Astrocyte (in vitro differentiated cells and primary cell): ENCODE data around the gene FLRT2. TPM values are rescaled to one million over a fixed set of nuclear protein-coding genes. Genes with fewer than 3 reads are reported as not detected.
A peak's percentile ranks its signal among the peaks of the same experiment; 100 is the strongest.

Experiments used
- DNase-seq: peaks from one replicate; pipeline ENCODE4 v3.0.0-alpha.2; 2010; ENCODE audit warnings: low read depth
- FAIRE-seq: peaks from 2 replicates; lab custom pipeline; 2011; peaks lifted over from hg19 to GRCh38; lab: Jason Lieb, UNC
- H2AFZ ChIP-seq: 2 replicates; pipeline ENCODE4 v1.6.0; 2012; ENCODE audit warnings: low read depth, low read length, inconsistent platforms
- H3K27ac ChIP-seq: 2 replicates; pipeline ENCODE4 v1.5.1; 2011; ENCODE audit warnings: low read depth, low read length, inconsistent platforms
- H3K27me3 ChIP-seq: 2 replicates; pipeline ENCODE4 v1.6.0; 2011; ENCODE audit warnings: low read length, inconsistent platforms; ENCODE audit not compliant: insufficient read depth
- H3K36me3 ChIP-seq: 2 replicates; pipeline ENCODE4 v1.5.1; 2011; ENCODE audit warnings: low read length, inconsistent platforms; ENCODE audit not compliant: insufficient read depth
- H3K4me1 ChIP-seq: 2 replicates; pipeline ENCODE4 v1.5.1; 2011; ENCODE audit warnings: low read length, inconsistent platforms; ENCODE audit not compliant: insufficient read depth
- H3K4me2 ChIP-seq: 2 replicates; pipeline ENCODE4 v1.6.0; 2012; ENCODE audit warnings: low read length, inconsistent platforms
- H3K4me3 ChIP-seq: 2 replicates; pipeline ENCODE4 v1.5.1; 2011; ENCODE audit warnings: low read depth, mild to moderate bottlenecking, low read length, inconsistent platforms; ENCODE audit not compliant: insufficient read depth
- H3K79me2 ChIP-seq: 2 replicates; pipeline ENCODE4 v1.6.0; 2012; ENCODE audit warnings: mild to moderate bottlenecking, low read length, inconsistent platforms; ENCODE audit not compliant: insufficient read depth
- H3K9ac ChIP-seq: 2 replicates; pipeline ENCODE4 v1.6.0; 2012; ENCODE audit warnings: mild to moderate bottlenecking, low read length, inconsistent platforms
- H3K9me3 ChIP-seq: 2 replicates; pipeline ENCODE4 v1.5.1; 2012; ENCODE audit warnings: low read depth, mild to moderate bottlenecking, low read length, inconsistent platforms; ENCODE audit not compliant: insufficient read depth
- H4K20me1 ChIP-seq: 2 replicates; pipeline ENCODE4 v1.6.0; 2012; ENCODE audit warnings: low read length, inconsistent platforms; ENCODE audit not compliant: insufficient read depth
- H3K27ac Mint-ChIP-seq: one replicate; pipeline ENCODE4 v1.8.0; 2021; ENCODE audit warnings: mild to moderate bottlenecking, mixed read lengths; ENCODE audit not compliant: unreplicated experiment
- H3K27me3 Mint-ChIP-seq: one replicate; pipeline ENCODE4 v1.8.0; 2021; ENCODE audit warnings: low read depth, mixed read lengths; ENCODE audit not compliant: unreplicated experiment
- H3K36me3 Mint-ChIP-seq: one replicate; pipeline ENCODE4 v1.8.0; 2021; ENCODE audit warnings: low read depth, mixed read lengths; ENCODE audit not compliant: unreplicated experiment
- H3K4me1 Mint-ChIP-seq: one replicate; pipeline ENCODE4 v1.8.0; 2021; ENCODE audit warnings: low read depth, mixed read lengths; ENCODE audit not compliant: unreplicated experiment
- H3K4me3 Mint-ChIP-seq: one replicate; pipeline ENCODE4 v1.8.0; 2021; ENCODE audit warnings: mild to moderate bottlenecking, moderate library complexity, mixed read lengths; ENCODE audit not compliant: unreplicated experiment
- H3K9me3 Mint-ChIP-seq: one replicate; pipeline ENCODE4 v1.8.0; 2021; ENCODE audit warnings: mild to moderate bottlenecking, mixed read lengths; ENCODE audit not compliant: unreplicated experiment
- EZH2 ChIP-seq: IDR thresholded peaks from 2 replicates; pipeline ENCODE4 v1.6.1; 2012; ENCODE audit warnings: mild to moderate bottlenecking, low read length, inconsistent platforms; ENCODE audit not compliant: insufficient read depth
- total RNA-seq: library from RNA; stranded (reverse); gene quantifications from 2 replicates; pipeline ENCODE4 v1.2.1, GENCODE V29; 2021
- TF ChIP-seq, protein P1 (sequence below): IDR thresholded peaks from 2 replicates; pipeline ENCODE4 v1.5.1; 2011; ENCODE audit warnings: low read depth, mild to moderate bottlenecking, inconsistent platforms, low read length, moderate library complexity; ENCODE audit not compliant: insufficient read depth

The FLRT2 gene
- total RNA-seq, 1 donor from 2014 or later: 227 TPM

- Mint-ChIP-seq H3K4me3 (no peak overlapping the region), H3K27ac (no peak overlapping the region), H3K9me3 (no peaks in the 10 kb centered on the region), H3K4me1 (peaks cover 10% of the 10 kb centered on the region), H3K36me3 (no peaks in the 10 kb centered on the region), H3K27me3 (no peaks in the 10 kb centered on the region)
- Histone ChIP-seq H3K27me3 (no peaks in the 10 kb centered on the region), H3K4me3 (no peak overlapping the region), H2AFZ (no peak overlapping the region), H4K20me1 (no peaks in the 10 kb centered on the region), H3K4me2 (no peak overlapping the region), H3K79me2 (no peaks in the 10 kb centered on the region), H3K9me3 (no peaks in the 10 kb centered on the region), H3K4me1 (peaks cover 6% of the 10 kb centered on the region), H3K36me3 (no peaks in the 10 kb centered on the region), H3K9ac (no peak overlapping the region), H3K27ac (no peak overlapping the region)
- peak; percentile 13 for FAIRE-seq
- TF ChIP-seq EZH2: no peak
- TF ChIP-seq, protein P1, sequence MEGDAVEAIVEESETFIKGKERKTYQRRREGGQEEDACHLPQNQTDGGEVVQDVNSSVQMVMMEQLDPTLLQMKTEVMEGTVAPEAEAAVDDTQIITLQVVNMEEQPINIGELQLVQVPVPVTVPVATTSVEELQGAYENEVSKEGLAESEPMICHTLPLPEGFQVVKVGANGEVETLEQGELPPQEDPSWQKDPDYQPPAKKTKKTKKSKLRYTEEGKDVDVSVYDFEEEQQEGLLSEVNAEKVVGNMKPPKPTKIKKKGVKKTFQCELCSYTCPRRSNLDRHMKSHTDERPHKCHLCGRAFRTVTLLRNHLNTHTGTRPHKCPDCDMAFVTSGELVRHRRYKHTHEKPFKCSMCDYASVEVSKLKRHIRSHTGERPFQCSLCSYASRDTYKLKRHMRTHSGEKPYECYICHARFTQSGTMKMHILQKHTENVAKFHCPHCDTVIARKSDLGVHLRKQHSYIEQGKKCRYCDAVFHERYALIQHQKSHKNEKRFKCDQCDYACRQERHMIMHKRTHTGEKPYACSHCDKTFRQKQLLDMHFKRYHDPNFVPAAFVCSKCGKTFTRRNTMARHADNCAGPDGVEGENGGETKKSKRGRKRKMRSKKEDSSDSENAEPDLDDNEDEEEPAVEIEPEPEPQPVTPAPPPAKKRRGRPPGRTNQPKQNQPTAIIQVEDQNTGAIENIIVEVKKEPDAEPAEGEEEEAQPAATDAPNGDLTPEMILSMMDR: no peak
- DNase-seq: no peak
Measured at GRCh38 chr14:85519661-85520305, 10.2 kb upstream of the FLRT2 start.

DNA sequence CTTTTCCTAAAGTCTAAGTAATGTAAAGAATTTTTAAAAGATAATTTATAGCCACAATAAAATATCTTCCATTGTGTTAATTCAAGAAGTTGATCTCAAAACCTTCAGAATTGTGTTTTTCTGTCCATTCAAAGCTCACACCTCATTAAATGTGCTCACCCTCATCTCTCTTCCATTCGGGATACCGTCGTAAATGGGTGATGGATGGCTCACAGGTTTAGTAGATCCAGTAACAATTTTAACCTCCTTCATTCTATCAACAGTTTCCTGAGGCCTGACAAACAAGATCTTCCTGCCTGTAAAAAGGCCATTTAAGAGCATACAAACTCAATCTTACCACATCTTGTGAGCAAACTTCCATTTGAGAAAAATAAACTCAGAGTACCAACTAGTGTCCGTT, 9.4 kb upstream of the FLRT2 start:
- Mint-ChIP-seq H3K9me3 (no peaks in the 10 kb centered on the region), H3K4me3 (no peak overlapping the region), H3K27me3 (no peaks in the 10 kb centered on the region), H3K4me1 (peaks cover 10% of the 10 kb centered on the region), H3K36me3 (no peaks in the 10 kb centered on the region), H3K27ac (no peak overlapping the region)
- Histone ChIP-seq H3K27me3 (no peaks in the 10 kb centered on the region), H3K4me1 (peaks cover 6% of the 10 kb centered on the region), H3K9me3 (no peaks in the 10 kb centered on the region), H3K36me3 (no peaks in the 10 kb centered on the region), H3K27ac (no peak overlapping the region), H3K79me2 (no peaks in the 10 kb centered on the region), H2AFZ (no peak overlapping the region), H3K4me3 (no peak overlapping the region), H3K9ac (no peak overlapping the region), H4K20me1 (no peaks in the 10 kb centered on the region), H3K4me2 (no peak overlapping the region)
- TF ChIP-seq, protein P1: no peak
- no peak for TF ChIP-seq EZH2
- FAIRE-seq: no peak
- DNase-seq: no peak

DNA sequence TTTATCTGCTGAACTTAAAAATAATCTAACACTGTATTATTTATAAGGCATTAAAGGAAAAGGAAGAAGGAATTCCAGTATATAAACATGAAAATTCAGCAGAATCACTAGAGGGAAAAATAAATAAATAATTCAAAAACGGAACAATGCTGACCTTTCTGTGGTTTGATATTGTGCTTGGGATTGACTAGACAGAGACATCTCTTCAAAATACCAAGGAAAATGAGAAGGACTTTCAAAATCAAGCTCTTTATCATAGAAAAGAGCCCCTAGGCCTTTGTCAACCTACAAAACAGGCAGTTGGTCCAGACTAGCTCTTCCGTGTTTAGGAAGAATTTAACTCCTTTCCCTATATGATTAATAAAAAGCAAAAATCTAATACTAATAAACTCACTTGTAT, 6.3 kb upstream of the FLRT2 start:
- H3K4me3 ChIP-seq: no peak overlapping the region
- no peak overlapping the region for H3K27ac ChIP-seq
- H3K27me3 Mint-ChIP-seq: no peaks in the 10 kb centered on the region
- H3K27ac Mint-ChIP-seq: no peak overlapping the region
- H3K36me3 Mint-ChIP-seq: no peaks in the 10 kb centered on the region
- no peaks in the 10 kb centered on the region for H3K27me3 ChIP-seq
- H3K9me3 Mint-ChIP-seq: no peaks in the 10 kb centered on the region
- no peak overlapping the region for H3K4me2 ChIP-seq
- peaks cover 17% of the 10 kb centered on the region for H3K4me1 ChIP-seq
- H3K9ac ChIP-seq: no peak overlapping the region
- DNase-seq (no peak), FAIRE-seq (no peak)
- H3K4me3 Mint-ChIP-seq: no peak overlapping the region
- TF ChIP-seq, protein P1: no peak
- no peak for TF ChIP-seq EZH2
- no peaks in the 10 kb centered on the region for H3K36me3 ChIP-seq
- no peaks in the 10 kb centered on the region for H3K9me3 ChIP-seq
- no peak overlapping the region for H2AFZ ChIP-seq
- no peaks in the 10 kb centered on the region for H4K20me1 ChIP-seq
- H3K4me1 Mint-ChIP-seq: peaks cover 19% of the 10 kb centered on the region
- H3K79me2 ChIP-seq: no peaks in the 10 kb centered on the region
